ENCODE data around the gene KLKB1.

DNA sequence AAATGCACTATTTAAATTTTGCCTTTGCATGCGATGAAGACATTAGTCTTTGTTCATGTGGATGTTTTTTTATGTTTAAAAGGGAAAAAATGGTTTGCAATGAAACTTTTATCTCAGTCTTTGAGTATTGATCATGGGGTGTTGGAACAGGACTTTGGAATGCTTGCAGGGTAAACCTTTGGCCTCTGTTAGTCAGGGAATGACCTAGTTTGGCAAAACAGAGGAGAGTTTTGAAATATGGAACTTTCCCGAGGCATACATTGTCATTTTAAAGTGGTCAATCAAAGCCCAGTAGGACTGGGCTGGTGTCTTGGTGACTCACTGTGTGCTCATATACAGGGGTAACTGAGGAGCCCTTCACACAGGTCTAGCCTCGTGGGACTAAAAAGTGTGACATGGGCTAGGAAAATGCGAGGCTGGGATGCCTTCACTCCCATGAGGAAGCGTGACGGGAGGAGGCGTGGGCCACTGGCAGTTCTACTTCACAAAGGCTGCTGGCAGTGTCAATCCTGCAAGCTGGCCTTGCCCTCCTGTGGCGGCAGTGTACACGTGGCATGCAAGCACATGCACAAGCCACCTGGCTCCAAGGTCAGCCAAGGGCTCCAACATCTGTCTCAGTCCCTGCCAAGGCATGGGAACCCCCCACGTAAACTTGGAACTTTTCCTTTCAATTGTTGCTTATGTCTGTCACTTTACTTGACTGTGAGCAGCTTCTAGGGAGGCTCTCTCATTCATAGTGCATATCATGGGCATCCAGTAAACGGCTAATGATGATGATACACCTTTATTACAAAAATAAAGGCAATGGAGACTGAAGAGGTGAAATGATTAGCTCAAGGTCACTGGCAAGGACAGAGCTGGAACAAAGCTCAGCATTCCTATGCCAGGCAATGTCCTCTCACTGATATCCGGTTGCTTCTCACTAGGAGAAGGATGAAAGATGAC, 33.5 kb downstream of the KLKB1 start:
- TF ChIP-seq, protein P1, sequence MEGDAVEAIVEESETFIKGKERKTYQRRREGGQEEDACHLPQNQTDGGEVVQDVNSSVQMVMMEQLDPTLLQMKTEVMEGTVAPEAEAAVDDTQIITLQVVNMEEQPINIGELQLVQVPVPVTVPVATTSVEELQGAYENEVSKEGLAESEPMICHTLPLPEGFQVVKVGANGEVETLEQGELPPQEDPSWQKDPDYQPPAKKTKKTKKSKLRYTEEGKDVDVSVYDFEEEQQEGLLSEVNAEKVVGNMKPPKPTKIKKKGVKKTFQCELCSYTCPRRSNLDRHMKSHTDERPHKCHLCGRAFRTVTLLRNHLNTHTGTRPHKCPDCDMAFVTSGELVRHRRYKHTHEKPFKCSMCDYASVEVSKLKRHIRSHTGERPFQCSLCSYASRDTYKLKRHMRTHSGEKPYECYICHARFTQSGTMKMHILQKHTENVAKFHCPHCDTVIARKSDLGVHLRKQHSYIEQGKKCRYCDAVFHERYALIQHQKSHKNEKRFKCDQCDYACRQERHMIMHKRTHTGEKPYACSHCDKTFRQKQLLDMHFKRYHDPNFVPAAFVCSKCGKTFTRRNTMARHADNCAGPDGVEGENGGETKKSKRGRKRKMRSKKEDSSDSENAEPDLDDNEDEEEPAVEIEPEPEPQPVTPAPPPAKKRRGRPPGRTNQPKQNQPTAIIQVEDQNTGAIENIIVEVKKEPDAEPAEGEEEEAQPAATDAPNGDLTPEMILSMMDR (IDR thresholded peaks at IDR 0.05): no peak
- TF ChIP-seq POLR2A (IDR thresholded peaks at IDR 0.05): no peak
